GM10266 (cell line): ENCODE measurements around the gene UPP2.

Experiments used
- DNase-seq: peaks from one replicate; pipeline ENCODE4 v3.0.0; 2012; ENCODE audit errors: extremely low spot score
- TF ChIP-seq, protein P1 (sequence below): IDR thresholded peaks from 2 replicates; pipeline ENCODE4 v1.5.1; 2012; ENCODE audit warnings: mild to moderate bottlenecking, low read depth; ENCODE audit not compliant: control insufficient read depth, insufficient read depth; ENCODE audit errors: missing control alignments

The UPP2 gene

DNA sequence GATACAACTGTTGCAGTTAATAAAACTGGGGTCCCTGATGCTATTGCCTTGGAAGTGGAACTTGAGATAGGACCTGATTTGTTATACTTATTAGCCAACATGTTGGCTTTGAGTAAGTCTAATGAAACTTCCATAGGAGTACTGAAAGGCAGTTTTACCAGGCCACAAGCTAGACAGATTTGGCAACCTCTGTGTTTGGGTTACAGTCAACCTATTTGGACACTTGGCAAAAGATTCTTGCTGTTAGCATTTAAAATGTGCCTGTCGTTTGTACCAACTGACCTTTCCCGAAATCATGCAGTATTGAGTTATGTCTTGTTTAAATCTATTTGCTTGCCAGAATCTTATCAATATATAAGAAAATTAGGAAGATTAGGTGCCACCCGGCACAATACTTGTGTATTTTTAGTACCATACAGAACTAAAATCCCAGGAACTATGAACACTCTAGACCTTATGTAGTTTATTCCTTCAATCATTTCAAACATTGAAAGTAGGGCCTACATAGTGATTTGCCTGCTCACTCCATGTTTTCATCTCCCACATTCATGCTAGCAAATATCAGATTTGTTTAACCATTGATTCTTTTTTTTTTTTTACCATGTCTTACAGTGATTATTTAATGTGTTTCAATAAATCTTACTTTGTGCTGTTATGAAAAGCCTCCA is 35.5 kb upstream of the UPP2 start:
- TF ChIP-seq, protein P1, sequence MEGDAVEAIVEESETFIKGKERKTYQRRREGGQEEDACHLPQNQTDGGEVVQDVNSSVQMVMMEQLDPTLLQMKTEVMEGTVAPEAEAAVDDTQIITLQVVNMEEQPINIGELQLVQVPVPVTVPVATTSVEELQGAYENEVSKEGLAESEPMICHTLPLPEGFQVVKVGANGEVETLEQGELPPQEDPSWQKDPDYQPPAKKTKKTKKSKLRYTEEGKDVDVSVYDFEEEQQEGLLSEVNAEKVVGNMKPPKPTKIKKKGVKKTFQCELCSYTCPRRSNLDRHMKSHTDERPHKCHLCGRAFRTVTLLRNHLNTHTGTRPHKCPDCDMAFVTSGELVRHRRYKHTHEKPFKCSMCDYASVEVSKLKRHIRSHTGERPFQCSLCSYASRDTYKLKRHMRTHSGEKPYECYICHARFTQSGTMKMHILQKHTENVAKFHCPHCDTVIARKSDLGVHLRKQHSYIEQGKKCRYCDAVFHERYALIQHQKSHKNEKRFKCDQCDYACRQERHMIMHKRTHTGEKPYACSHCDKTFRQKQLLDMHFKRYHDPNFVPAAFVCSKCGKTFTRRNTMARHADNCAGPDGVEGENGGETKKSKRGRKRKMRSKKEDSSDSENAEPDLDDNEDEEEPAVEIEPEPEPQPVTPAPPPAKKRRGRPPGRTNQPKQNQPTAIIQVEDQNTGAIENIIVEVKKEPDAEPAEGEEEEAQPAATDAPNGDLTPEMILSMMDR = no peak
- DNase-seq = no peak

DNA sequence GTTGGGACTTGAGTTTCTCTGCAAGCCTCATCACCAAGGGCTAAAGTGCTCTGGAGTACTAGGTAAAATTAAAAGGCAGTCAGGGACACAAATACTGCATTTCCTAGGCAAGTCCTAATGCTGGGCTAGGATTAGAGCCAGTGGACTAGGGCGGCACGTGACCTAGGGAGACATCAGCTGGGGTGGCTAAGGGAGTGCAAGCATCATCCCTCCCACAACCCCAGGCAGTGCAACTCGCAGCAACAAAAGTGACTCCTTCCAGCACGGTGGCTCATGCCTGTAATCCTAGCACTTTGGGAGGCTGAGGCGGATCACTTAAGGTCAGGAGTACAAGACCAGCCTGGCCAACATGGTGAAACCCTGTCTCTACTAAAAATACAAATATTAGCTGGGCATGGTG is 30.7 kb upstream of the UPP2 start:
- no peak for DNase-seq
- TF ChIP-seq, protein P1 = no peak

DNA sequence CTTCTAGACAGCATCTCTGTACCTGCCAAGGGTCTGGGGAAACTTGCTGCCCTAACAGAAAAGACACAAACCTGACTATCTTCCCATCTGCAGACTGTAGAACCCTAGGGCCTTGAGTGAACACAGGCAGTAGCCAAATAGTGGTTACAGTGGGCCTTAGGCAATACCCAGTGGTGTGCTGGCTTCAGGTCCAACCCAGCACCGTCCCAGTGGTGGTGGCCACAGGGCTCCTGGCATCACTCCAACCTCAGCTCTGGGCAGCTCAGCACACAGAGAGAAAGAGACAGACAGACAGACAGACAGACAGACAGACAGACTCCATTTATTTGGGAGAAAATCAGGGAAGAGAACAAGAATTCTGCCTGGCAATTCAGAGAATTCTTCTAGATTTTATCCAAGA is 29.3 kb upstream of the UPP2 start:
- TF ChIP-seq, protein P1 = no peak
- DNase-seq = no peak

DNA sequence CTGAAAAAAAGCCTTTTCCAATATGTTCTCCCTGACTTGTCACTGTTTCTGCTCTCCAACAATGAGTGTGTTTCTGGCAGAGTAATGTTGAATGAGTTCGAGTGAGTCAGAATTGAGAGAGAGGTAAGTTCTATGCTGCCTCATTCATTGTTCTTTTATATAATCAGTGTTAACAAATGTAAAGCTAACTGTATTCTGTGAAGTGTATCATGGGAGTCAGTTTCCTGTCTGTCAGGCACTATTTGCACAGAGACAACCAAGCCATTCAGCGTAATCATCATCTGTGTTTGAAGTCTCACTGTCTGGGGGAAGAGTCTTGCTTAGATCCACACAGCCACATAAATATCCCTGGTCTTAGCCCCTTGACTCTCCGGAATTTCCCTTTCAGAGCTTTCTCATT is 22.0 kb upstream of the UPP2 start:
- no peak for DNase-seq
- TF ChIP-seq, protein P1 = no peak

DNA sequence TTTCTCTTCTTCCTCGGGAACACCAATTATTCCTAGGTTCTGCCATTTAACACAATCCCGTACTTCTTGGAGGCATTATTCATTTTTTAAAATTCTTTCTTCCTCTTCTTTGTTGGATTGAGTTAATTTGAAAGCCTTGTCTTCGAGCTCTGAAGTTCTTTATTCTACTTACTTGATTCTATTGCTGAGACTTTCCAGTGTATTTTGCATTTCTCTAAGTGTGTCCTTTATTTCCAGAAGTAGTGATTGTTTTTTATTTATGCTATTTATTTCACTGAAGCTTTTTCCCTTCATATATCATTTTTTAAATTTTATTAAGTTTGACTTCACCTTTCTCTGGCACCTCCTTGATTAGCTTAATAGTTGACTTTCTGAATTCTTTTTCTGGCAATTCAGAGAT is 13.6 kb upstream of the UPP2 start:
- DNase-seq = no peak
- TF ChIP-seq, protein P1 = no peak

DNA sequence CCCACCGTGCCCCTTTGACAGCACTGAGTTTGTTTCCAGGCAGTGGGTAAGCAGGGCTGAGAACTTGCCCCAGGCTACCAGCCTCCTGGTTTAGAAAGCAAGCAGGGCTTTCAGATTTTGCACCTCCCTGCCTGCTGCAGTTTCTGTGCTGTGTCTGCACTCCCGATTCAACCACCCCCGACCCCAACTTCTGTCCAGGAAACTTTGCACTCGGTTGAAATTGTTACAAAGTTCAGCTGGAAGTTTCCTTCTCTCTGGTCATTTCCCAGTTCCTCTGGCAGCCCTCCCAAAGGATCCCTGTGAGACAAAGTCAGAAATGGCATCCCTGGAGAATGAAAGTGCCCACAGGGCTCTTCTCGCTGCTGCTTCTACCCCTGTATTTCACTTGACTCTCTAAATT is 12.4 kb upstream of the UPP2 start:
- TF ChIP-seq, protein P1 = no peak
- DNase-seq = no peak

DNA sequence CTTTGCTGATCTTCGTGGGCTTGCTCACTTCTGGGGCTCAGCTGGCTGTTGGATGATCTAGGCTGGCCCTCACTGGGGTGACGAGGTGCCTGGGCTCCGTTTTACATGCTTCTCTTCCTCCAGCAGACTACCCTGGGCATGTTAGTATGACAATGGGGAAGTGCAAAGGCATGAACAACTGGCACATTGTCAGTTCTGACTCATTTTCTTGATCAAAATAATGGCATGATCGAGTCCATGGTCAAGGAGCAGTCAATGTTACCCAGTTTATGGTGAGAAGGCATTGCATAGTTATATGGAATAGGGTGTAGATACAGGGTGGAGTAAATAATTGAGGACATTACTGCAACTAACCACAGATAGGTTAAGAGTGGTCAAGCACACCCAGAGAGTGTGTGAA is 10.0 kb upstream of the UPP2 start:
- no peak for DNase-seq
- TF ChIP-seq, protein P1 = no peak
